ENCODE results near the gene ESYT2.
"Not testable (repeated sequence)": the region's sequence is repeated elsewhere in the genome, so short reads cannot be mapped to it uniquely, and the experiment has no call there.

Gene ESYT2

GRCh38 chr7:158699341-158699740 lies 130.0 kb downstream of the ESYT2 start:
- peaks cover 31% of the 10 kb centered on the region for H4K20me1 ChIP-seq
- H3K27ac ChIP-seq, result no peak overlapping the region
- TF ChIP-seq Cebpa-rat (IDR thresholded peaks at IDR 0.05), result no peak
- H3K4me3 ChIP-seq, result no peak overlapping the region
- no peak overlapping the region for H3K4me2 ChIP-seq
- no peaks in the 10 kb centered on the region for H3K9me3 ChIP-seq
- no peaks in the 10 kb centered on the region for H3K27me3 ChIP-seq
- H3K9ac ChIP-seq, result no peak overlapping the region
- H3K36me3 ChIP-seq, result peaks cover 74% of the 10 kb centered on the region
- H3K4me1 ChIP-seq, result peaks cover 45% of the 10 kb centered on the region

GRCh38 chr7:158698657-158699195 lies 130.6 kb downstream of the ESYT2 start:
- peaks cover 34% of the 10 kb centered on the region for H4K20me1 ChIP-seq
- H3K9me3 ChIP-seq, result no peaks in the 10 kb centered on the region
- H3K4me1 ChIP-seq, result peaks cover 40% of the 10 kb centered on the region
- TF ChIP-seq Cebpa-rat (IDR thresholded peaks at IDR 0.05), result no peak
- H3K27me3 ChIP-seq, result no peaks in the 10 kb centered on the region
- H3K4me2 ChIP-seq, result no peak overlapping the region
- peaks cover 80% of the 10 kb centered on the region for H3K36me3 ChIP-seq
- H3K4me3 ChIP-seq, result no peak overlapping the region
- H3K27ac ChIP-seq, result no peak overlapping the region
- H3K9ac ChIP-seq, result no peak overlapping the region

- H3K9ac ChIP-seq, H3K27me3 ChIP-seq, H3K9me3 ChIP-seq, H3K4me3 ChIP-seq, H3K27ac ChIP-seq, H3K4me2 ChIP-seq: not testable (repeated sequence)
- Histone ChIP-seq H3K4me1 (peaks cover 29% of the 10 kb centered on the region), H3K36me3 (peaks cover 83% of the 10 kb centered on the region), H4K20me1 (peaks cover 34% of the 10 kb centered on the region)
Observed at GRCh38 chr7:158697597-158697996, 131.7 kb downstream of the ESYT2 start.

GRCh38 chr7:158695726-158696452 lies 133.4 kb downstream of the ESYT2 start:
- Histone ChIP-seq H3K4me3 (no peak overlapping the region), H3K9me3 (no peaks in the 10 kb centered on the region), H3K36me3 (peaks cover 81% of the 10 kb centered on the region), H4K20me1 (peaks cover 32% of the 10 kb centered on the region), H3K27me3 (no peaks in the 10 kb centered on the region), H3K9ac (0 out of 2 replicates have a peak overlapping the region, but pooled peaks have one; percentile 6), H3K27ac (no peak overlapping the region), H3K4me1 (peaks cover 17% of the 10 kb centered on the region), H3K4me2 (peak overlapping the region; percentile 35)
- no peak for TF ChIP-seq Cebpa-rat (IDR thresholded peaks at IDR 0.05)

GRCh38 chr7:158695056-158695455 lies 134.3 kb downstream of the ESYT2 start:
- H3K36me3 ChIP-seq, result peaks cover 83% of the 10 kb centered on the region
- no peaks in the 10 kb centered on the region for H3K9me3 ChIP-seq
- no peaks in the 10 kb centered on the region for H3K27me3 ChIP-seq
- no peak overlapping the region for H3K4me3 ChIP-seq
- 0 out of 2 replicates have a peak overlapping the region, but pooled peaks have one; percentile 6 for H3K9ac ChIP-seq
- peaks cover 14% of the 10 kb centered on the region for H3K4me1 ChIP-seq
- no peak for TF ChIP-seq Cebpa-rat (IDR thresholded peaks at IDR 0.05)
- no peak overlapping the region for H3K27ac ChIP-seq
- H4K20me1 ChIP-seq, result peaks cover 29% of the 10 kb centered on the region
- no peak overlapping the region for H3K4me2 ChIP-seq

GRCh38 chr7:158694650-158695049 lies 134.7 kb downstream of the ESYT2 start:
- H3K27ac ChIP-seq, result no peak overlapping the region

GRCh38 chr7:158689488-158689887 lies 139.8 kb downstream of the ESYT2 start:
- H3K9ac ChIP-seq, result no peak overlapping the region
- no peak overlapping the region for H3K27ac ChIP-seq
- H3K4me2 ChIP-seq, result no peak overlapping the region
- no peaks in the 10 kb centered on the region for H3K27me3 ChIP-seq
- no peak overlapping the region for H3K4me3 ChIP-seq
- H3K9me3 ChIP-seq, result no peaks in the 10 kb centered on the region
- H3K36me3 ChIP-seq, result peaks cover 92% of the 10 kb centered on the region
- peaks cover 5% of the 10 kb centered on the region; the same call in 1 of the 2 replicates for H4K20me1 ChIP-seq
- H3K4me1 ChIP-seq, result no peaks in the 10 kb centered on the region
- TF ChIP-seq Cebpa-rat (IDR thresholded peaks at IDR 0.05), result no peak

More at GRCh38 chr7:158694650-158695049, 134.7 kb downstream of the ESYT2 start:
- Histone ChIP-seq H3K9ac (no peak overlapping the region), H3K9me3 (no peaks in the 10 kb centered on the region), H3K4me1 (peaks cover 14% of the 10 kb centered on the region), H4K20me1 (peaks cover 29% of the 10 kb centered on the region), H3K36me3 (peaks cover 81% of the 10 kb centered on the region), H3K4me2 (no peak overlapping the region), H3K27me3 (no peaks in the 10 kb centered on the region), H3K4me3 (no peak overlapping the region)
- TF ChIP-seq Cebpa-rat (IDR thresholded peaks at IDR 0.05), result no peak

- H3K4me3 ChIP-seq, result no peak overlapping the region
- TF ChIP-seq Cebpa-rat (IDR thresholded peaks at IDR 0.05), result no peak
- H3K9me3 ChIP-seq, result no peaks in the 10 kb centered on the region
- no peaks in the 10 kb centered on the region for H3K27me3 ChIP-seq
- no peak overlapping the region for H3K27ac ChIP-seq
- H4K20me1 ChIP-seq, result no peaks in the 10 kb centered on the region
- H3K4me2 ChIP-seq, result no peak overlapping the region
- H3K9ac ChIP-seq, result no peak overlapping the region
- no peaks in the 10 kb centered on the region for H3K4me1 ChIP-seq
- peaks cover 93% of the 10 kb centered on the region for H3K36me3 ChIP-seq
Observed at GRCh38 chr7:158687406-158687805, 141.9 kb downstream of the ESYT2 start.

- TF ChIP-seq Cebpa-rat (IDR thresholded peaks at IDR 0.05), result no peak
- Histone ChIP-seq H3K36me3 (peaks cover 84% of the 10 kb centered on the region), H3K27ac (no peak overlapping the region), H3K4me1 (no peaks in the 10 kb centered on the region), H4K20me1 (no peaks in the 10 kb centered on the region), H3K9me3 (no peaks in the 10 kb centered on the region), H3K4me2 (no peak overlapping the region), H3K9ac (no peak overlapping the region), H3K27me3 (no peaks in the 10 kb centered on the region), H3K4me3 (no peak overlapping the region)
Observed at GRCh38 chr7:158685693-158686092, 143.6 kb downstream of the ESYT2 start.

GRCh38 chr7:158684329-158684728 lies 145.0 kb downstream of the ESYT2 start:
- H3K9me3 ChIP-seq, result no peaks in the 10 kb centered on the region
- peaks cover 86% of the 10 kb centered on the region for H3K36me3 ChIP-seq
- no peaks in the 10 kb centered on the region for H4K20me1 ChIP-seq
- TF ChIP-seq Cebpa-rat (IDR thresholded peaks at IDR 0.05), result no peak
- H3K27me3 ChIP-seq, result no peaks in the 10 kb centered on the region
- H3K27ac ChIP-seq, result no peak overlapping the region
- no peak overlapping the region for H3K9ac ChIP-seq
- H3K4me3 ChIP-seq, result no peak overlapping the region
- no peak overlapping the region for H3K4me2 ChIP-seq
- no peaks in the 10 kb centered on the region for H3K4me1 ChIP-seq

Measured in BLaER1 (cell line).